Brain pericyte (primary cell): ENCODE results near the gene P2RY11.

Experiments used
- DNase-seq: peaks from one replicate; pipeline ENCODE4 v3.0.0-alpha.2; 2012; ENCODE audit warnings: low read depth, low spot score

Gene P2RY11

DNA sequence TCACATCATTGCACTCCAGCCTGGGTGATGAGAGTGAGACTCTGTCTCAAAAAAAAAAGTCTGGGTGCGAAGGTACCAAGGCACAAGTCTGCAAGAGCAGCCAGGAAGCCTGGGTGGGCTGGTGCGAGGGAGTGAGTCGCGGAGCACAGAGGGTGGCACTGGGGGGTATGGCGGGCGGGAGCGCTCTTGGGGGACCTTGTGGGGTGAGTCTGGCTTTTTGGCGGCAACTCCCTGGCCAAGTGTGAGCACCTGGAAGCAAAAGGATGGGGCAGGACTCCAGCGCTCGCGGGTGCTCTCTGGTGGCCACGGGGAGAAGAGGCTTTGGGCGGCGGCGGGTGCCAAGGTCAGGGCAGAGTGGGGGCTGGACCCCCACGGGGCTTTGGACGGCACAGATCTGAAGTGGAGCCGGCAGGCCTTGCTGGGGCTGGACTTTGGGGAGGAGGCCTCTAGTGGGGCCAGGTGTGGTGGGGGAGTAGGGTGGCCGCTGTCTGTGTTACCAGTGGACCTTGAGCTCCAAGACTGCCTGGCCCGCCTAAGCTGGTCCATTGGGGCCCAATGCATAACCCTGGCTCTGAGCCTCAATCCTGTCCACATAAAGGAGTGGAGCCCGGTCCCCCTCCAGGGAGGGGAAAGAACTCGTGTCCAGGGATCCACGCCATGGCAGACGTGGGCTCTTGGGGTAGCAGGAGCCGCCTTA is 1.6 kb downstream of the P2RY11 start:
- DNase-seq, result no peak

DNA sequence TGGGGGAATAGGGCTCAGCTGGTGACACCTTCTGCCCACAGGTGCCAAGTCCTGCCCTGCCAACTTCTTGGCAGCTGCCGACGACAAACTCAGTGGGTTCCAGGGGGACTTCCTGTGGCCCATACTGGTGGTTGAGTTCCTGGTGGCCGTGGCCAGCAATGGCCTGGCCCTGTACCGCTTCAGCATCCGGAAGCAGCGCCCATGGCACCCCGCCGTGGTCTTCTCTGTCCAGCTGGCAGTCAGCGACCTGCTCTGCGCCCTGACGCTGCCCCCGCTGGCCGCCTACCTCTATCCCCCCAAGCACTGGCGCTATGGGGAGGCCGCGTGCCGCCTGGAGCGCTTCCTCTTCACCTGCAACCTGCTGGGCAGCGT is 2.1 kb downstream of the P2RY11 start:
- DNase-seq, result no peak

DNA sequence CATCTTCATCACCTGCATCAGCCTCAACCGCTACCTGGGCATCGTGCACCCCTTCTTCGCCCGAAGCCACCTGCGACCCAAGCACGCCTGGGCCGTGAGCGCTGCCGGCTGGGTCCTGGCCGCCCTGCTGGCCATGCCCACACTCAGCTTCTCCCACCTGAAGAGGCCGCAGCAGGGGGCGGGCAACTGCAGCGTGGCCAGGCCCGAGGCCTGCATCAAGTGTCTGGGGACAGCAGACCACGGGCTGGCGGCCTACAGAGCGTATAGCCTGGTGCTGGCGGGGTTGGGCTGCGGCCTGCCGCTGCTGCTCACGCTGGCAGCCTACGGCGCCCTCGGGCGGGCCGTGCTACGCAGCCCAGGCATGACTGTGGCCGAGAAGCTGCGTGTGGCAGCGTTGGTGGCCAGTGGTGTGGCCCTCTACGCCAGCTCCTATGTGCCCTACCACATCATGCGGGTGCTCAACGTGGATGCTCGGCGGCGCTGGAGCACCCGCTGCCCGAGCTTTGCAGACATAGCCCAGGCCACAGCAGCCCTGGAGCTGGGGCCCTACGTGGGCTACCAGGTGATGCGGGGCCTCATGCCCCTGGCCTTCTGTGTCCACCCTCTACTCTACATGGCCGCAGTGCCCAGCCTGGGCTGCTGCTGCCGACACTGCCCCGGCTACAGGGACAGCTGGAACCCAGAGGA is 2.6 kb downstream of the P2RY11 start:
- DNase-seq, result no peak

DNA sequence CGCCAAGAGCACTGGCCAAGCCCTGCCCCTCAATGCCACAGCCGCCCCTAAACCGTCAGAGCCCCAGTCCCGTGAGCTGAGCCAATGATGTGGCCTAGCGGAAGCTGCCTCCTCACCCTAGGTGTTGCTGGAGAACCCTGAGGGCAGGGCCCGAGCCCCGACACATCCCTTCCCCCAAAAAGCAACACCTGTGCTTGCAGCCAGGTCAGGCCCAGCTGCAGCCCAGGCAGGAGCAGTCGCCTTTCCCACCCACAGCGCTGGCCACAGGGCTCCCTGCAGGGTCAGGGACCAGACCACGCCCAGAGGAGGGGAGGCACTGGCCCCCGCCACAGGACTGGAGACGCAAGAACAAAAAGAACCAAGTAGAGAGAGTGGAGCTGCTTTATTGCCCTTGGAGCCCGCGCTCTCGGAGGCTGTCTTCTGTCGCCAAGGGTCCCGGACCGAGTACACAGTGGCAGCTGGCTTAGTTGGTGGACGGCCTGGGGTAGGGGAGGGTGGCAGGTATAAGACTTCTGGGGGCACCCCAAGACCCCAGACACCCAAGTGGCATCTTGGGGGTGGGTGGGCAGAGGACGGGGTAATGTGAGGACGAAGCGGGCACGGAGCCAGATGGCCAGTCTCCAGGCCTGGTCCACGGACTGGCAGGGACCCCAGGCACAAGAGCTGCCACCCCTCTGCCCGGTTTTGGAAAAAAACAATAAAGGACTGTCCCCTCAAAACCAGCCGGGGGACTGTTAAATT is 3.3 kb downstream of the P2RY11 start:
- DNase-seq, result no peak

DNA sequence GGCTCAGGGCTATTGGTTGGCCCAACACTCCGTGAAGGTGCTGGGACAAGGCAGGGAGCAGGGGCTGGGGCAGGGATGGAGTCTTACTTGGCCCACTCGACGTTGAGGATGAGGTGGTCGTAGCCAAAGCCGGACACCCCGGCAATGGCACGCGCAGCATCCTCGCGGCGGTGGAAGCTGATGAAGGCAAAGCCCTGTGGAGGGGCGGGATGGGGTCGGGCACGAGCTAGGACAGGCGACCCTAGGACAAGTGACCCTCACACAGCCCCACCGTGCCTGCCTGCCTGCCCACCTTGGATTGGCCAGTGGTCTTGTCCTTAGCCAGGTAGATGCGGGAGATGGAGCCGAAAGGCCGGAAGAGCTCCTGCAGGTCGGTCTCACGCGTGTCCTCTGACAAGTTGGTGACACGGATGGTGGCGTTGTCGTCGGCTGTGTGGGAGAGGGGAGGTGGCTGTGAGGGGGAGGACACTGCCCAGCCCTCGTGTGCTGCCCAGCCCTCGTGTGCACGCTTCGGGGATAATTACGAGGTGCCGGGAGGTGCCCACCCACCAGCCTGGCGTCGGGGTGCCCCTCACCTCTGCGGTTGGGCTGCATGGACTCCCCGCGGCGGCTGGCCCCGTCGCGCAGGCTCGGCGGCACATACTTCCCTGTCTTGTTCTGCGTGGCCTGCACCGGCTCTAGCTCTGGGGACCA is 4.0 kb downstream of the P2RY11 start:
- DNase-seq, result no peak

DNA sequence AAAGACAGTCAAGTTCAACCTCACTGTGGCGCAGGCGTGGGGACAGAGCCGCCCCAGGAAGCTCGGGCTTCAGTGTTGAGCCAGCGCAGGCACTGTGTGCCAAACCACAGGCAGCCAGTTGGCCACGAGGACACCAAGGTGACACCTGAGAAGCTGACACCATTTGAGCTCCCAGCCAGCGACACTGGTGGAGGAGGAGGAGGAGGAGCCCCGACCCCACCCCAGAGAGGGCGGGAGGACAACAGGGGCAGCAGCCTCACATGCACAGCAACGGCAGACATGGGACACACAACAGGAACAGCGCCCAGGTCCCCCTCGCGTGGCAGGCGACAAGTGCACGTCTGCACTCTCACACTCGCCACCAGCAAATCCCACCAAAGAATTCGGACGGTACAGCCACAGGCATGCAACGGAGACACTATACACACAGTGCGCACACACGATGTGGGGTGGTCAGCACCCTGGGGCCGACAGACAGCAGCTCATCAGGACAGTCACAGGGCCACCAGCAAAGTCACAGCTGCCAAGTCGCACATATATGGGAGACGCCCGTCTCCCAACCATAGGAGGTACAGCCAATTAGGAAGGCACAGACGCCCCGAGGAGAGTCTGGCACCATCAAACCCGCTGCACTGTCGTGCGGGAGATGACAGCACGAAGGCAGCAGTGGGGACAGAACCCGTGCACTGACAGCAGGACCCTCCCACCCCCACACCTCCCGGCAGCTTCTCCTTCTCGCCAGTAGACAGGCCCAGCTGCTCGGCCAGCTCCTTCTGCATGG is 4.8 kb downstream of the P2RY11 start:
- no peak for DNase-seq

DNA sequence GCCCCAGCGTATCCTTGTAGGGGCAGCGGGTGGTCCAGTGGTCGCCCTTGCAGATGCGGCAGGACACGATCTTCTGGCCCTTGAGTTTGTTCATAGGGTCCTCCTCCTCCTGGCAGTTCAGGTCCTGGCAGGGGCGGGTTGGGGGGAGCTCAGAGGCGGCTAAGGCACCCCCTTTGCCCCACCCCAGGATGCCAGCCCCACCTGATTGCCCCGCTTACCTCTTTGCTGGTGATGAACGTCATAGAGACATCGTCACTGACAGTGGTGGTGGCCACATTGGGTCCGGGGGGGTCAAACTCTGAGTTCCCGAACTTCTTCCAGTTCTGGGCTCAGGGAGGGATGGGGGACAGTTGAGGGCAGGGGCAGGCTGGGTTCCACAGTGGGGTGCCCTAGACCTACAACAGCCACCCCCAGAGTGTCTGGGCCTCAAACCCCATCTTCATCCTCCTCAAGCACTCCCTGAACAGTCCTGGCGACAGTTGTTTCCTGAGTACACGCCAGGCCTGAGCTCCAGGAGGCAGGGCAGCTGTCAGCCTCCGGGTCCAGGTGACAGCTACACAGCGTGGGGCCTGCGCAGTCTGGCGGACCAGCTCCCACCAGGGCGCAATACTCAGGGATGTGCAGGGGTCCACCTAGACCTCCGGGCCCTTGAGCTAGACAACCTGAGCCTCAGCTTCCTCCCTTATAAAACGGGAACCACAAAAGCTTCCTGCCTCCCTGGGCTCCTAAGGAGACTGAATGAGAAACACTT is 5.5 kb downstream of the P2RY11 start:
- DNase-seq, result no peak

DNA sequence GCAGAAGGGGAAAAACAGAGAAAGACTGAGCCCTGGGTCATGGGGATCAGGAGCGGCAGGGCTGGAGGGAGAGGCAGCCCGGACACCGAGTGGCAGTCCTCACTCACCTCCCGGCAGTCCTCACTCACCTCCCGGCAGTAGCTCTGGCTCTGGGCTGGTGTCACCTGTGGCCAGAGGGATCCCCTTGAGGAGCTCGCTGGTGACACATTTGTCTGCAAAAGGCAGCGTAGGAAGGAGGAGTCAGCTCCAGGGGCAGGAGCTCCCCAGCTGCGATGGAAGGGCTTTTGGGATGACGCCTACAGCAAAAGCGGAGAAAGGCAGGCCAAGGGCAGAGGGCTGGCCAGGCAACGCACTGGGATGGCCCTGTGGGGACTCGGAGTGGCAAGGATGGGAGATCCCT is 7.5 kb downstream of the P2RY11 start:
- DNase-seq, result no peak

DNA sequence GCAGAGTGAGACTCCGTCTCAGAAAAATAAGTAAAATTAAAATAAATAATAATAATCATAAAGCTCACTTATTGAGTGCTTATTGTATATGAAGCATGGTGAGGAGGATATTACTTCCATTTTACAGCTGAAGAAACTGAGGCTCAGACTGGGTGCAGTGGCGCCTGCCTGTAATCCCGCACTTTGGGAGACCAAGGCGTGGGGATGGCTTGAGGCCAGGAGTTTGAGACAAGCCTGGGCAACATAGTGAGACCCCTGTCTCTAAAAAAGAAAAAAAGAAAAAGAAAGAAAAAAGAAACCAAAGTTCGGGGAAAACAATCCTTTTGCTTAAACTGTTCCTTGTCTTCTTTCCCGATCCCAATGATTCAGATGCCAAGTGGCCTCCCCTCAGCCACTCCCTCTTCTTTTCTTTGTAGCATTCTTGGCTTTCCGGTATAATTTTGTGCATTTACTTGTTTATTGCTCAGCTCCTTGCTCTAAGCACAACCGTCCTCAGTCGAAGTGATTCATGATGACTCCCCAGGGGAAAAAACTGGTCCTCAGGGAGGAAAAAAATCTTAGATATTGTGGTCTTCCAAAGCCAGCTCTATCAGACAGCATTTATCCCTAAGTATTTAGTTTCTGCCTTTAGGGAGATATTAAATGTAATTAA is 9.2 kb downstream of the P2RY11 start:
- no peak for DNase-seq

DNA sequence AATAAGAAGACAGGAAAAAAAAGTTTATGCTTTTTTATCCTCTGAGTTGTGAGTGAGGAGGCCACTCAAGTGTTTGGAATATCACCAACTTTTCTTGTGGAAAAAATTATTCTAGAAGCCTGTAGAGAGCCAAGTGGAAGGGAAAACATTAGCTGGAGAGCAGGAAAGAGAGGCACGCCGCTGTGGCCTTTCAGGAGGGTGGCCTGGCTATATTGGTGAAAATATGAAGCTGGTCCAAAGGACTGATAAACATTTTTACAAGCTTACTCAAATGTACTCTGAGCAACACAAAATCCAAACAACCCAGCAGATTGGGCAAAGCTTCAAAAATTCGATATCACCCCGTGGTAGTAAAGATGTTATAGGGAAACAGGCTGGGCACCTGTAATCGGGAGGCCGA is 10.6 kb downstream of the P2RY11 start:
- DNase-seq, result no peak

DNA sequence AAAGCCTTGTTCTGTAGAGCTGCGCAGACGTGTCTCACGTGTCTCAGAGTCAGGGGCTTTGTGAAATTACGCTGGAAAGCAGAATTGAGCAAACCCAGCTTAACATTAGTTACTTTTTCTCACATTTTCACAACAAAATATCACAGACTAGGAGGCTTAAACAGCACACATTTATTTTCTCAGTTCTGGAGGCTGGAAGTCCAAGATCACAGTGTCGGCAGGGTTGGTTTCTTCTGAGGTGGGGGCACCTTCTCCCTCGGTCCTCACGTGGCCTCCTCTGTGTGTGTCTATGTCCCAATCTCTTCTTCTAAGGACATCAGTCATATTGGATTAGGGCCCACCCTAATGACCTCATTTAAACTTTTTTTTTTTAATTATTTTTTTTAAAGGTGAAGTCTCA is 12.9 kb downstream of the P2RY11 start:
- no peak for DNase-seq

DNA sequence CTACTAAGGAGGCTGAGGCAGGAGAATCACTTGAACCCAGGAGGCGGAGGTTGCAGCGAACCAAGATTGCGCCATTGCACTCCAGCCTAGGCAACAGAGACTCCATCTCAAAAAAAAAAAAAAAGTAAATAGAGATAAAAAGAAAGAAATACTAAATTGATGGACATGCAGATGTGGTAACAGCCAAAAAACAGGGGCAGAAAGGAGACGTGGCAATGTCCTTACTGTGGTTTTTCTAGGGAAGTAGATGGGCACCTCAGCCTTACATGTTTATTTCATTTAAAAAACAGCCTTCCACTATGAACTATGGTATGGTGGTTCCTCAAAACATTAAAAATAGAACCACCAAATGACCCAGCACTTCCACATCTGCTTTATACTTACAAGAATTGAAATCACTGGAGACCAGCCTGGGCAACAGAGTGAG is 14.7 kb downstream of the P2RY11 start:
- DNase-seq, result no peak

DNA sequence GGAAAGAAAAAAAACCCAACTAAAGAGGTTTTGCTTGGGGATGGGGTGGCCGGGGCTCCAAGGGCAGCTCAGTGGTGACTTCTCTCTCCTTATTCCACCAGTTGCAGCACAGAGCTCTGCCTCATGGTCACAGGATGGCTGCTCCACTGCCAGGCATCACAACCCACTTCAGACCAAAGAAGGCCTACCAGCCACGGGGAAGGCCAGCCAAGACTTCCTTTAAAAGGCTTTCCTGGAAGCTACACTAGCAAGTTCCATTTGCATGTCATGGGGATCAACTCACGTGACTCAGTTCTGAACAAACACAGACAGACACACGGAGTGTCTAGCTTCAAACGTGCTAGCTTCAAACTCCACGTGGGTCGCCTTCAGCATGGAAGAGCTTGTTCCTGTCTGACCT is 21.4 kb downstream of the P2RY11 start:
- no peak for DNase-seq

DNA sequence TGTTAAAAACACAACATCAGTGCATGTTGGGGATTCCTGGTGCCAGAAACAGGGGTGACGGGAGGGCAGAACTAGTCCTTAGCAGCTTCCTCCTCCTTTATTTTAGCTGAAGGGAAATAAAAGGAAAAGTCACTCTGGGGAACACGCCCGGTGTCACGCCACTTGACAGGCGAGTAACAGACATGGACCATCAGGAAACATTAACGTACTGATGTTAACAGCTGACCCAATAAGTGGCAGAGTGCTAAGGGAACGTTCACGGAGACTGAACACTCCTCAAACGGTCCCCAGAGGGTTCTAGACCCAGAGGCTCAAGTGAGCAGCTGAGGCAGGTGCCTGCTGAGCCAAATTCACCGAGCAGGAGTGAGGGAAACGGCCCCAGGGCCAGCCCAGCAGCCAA is 22.1 kb downstream of the P2RY11 start:
- no peak for DNase-seq

DNA sequence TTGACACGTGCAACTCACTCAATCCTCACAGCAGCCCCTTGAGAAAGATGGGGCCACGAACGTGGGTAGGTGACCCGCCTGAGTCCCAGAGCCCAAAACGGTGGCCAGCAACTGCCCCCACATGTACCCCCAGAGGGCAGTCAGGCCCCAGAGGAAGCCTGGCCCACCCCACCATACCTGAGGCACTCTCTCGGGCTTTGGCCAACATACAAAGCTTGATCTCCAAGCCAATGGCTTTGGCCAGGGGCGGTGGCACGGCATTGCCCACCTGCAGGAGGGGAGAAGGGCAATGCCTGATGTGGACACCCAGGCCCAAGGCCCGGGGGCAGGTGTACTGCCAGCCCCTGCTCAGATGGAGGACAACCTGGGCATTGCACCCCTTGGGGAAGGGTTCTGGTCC is 22.5 kb downstream of the P2RY11 start:
- no peak for DNase-seq

DNA sequence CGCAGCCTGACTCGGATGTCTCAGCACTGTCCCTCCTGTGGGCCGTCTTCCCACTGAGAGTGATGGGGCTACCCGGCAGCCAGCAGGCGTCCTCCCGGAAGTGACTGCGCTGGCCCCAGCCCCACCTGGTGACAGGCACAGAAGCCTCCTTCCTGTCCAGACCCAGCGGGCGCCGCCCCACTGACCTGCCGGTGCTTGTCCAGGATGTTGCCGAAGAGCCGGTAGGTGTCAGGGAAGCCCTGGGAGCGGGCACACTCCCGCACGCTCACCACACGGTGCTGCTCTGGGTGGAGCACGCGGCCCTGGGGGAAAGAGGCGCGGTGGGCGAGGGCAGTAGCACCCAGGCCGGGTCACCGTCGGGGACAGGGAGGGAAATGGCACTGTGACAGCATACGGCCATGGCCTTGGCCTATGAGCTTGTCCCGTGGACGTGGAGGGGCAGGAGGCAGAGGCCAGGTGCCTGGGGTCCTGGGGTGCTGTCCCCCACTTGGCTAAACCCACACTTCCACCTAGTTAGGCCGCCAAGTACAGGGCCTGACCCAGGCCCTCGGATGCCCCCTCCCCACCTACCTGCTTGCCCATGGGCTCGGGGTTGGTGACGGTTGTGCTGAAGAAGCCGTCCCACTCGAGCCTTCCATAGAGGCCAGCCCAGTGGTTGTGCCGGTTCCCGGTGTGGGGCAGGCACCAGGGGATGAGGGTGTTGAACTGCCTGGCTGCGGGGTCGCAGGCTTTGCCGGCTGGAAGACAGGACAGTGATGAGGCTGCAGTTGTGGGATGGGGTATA is 24.2 kb downstream of the P2RY11 start:
- DNase-seq, result no peak

DNA sequence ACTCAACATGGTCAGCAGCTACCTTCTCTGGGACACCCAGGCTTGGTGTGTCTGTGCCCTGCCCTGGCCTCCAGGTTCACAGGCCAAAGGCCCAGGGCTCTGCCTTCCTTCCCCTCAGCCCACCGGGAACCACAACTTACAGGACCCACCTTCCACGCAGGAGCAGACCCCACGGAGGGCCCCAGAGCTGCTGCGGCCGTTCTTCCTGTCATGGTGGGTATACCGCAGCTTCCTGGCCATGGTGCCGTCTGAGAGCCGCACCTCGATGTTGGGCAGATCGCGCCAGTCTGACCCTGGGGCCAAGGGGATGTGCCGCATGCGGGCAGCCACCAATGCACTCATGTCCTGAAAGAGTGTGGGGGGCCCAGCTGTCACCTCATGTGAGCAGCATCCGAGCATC is 25.4 kb downstream of the P2RY11 start:
- DNase-seq, result no peak

DNA sequence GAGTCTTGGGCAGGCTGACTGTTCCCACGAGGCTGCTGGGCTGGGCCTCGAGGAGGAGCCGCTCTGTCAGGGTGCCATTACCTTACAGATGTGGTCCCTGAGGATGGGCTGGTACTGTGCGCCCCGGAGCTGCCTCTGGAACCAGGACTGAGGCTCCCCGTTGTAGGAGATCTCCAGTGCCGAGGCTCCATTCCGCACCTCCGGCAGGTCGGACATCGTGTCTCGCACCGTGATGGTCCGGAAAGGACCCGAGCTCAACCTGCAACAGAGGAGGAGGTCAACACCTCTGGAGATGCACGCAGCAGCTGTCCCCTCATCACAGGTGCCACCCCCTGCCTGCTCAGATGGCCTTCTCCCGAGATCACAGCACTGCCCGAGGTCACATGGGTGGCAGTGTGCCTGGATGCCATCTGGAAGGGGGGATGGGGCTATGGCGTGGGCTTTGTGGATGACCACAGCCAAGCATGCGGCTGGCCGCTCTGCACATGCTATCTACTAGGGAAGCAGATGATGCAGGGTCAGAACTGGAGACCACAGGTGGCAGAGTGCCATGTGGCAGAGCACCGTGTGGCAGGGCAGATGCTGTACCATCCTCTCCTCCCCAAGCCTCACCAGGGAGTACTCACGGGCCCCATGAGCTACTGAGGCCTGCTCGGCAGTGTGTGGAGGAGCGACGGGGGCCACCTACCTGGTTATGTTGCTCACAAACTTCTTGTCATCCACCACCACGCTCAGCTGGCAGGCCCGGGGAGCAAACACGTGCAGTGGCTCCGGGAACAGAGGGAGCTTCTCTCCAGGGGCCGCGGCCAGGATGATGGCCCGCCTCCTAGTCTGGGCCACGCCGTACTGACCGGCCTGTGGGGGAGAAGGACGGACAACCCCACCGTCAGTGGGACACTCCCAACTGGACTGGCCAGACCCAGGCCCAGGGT is 26.5 kb downstream of the P2RY11 start:
- no peak for DNase-seq
